Activated gamma-delta T cell treated with anti-CD3 and anti-CD28 coated beads, Interleukin-2, amount 50 U/mL, for 16 hours (primary cell): ENCODE results near the gene IVNS1ABP.
"Not testable (repeated sequence)": the region's sequence is repeated elsewhere in the genome, so short reads cannot be mapped to it uniquely, and the experiment has no call there.

Source experiments
- DNase-seq: peaks from one replicate; pipeline ENCODE4 v3.0.0-alpha.2; 2020; ENCODE audit warnings: low read depth

The IVNS1ABP gene

GRCh38 chr1:185255595-185255994 lies 61.4 kb downstream of the IVNS1ABP start:
- not testable (repeated sequence) for DNase-seq

- DNase-seq: not testable (repeated sequence)
Observed at GRCh38 chr1:185252404-185252803, 64.6 kb downstream of the IVNS1ABP start.

- not testable (repeated sequence) for DNase-seq
Observed at GRCh38 chr1:185251928-185252327, 65.1 kb downstream of the IVNS1ABP start.

- no peak for DNase-seq
Observed at GRCh38 chr1:185250063-185250462, 67.0 kb downstream of the IVNS1ABP start.

- DNase-seq: no peak
Observed at GRCh38 chr1:185249563-185249962, 67.5 kb downstream of the IVNS1ABP start.
